Activated CD8-positive, alpha-beta T cell treated with anti-CD3 and anti-CD28 coated beads for 36 hours (primary cell): ENCODE results near the gene UNC13C. TPM values are rescaled to one million over a fixed set of nuclear protein-coding genes. Genes with fewer than 3 reads are reported as not detected.

ENCODE experiments used
- ATAC-seq: fragments of 200-7000 bp; cut with Tn5 transposase; one replicate; pipeline ENCODE4 v1.10.0; 2021; ENCODE audit warnings: mild to moderate bottlenecking, moderate library complexity
- CTCF ChIA-PET: fragments of 350-600 bp; sonication (Branson Sonifier 250); formaldehyde crosslinking; loops from one replicate; lab custom pipeline; 2021; ENCODE audit warnings: antibody characterized with exemption; lab: Charles Lee
- POLR2A ChIA-PET: fragments of 350-600 bp; sonication (Branson Sonifier 250); formaldehyde crosslinking; loops from one replicate; lab custom pipeline; 2021; ENCODE audit warnings: antibody characterized with exemption; lab: Charles Lee
- DNase-seq: peaks from one replicate; pipeline ENCODE4 v3.0.0-alpha.2; 2020
- H3K27ac Mint-ChIP-seq: one replicate; pipeline ENCODE4 v1.8.0; 2021; ENCODE audit warnings: mild to moderate bottlenecking, mixed read lengths
- H3K27me3 Mint-ChIP-seq: one replicate; pipeline ENCODE4 v1.8.0; 2021; ENCODE audit warnings: mixed read lengths
- H3K36me3 Mint-ChIP-seq: one replicate; pipeline ENCODE4 v1.8.0; 2021; ENCODE audit warnings: low read depth, mixed read lengths
- H3K4me1 Mint-ChIP-seq: one replicate; pipeline ENCODE4 v1.8.0; 2021; ENCODE audit warnings: low read depth, mixed read lengths
- H3K4me3 Mint-ChIP-seq: one replicate; pipeline ENCODE4 v1.8.0; 2021; ENCODE audit warnings: mild to moderate bottlenecking, moderate library complexity, mixed read lengths
- H3K9me3 Mint-ChIP-seq: one replicate; pipeline ENCODE4 v1.8.0; 2021; ENCODE audit warnings: mixed read lengths
- intact Hi-C: fragments of 100-400 bp; cut with micrococcal nuclease; formaldehyde crosslinking; loops from one replicate; pipeline ENCODE4 v1.10.0; 2022
- total RNA-seq, 2 experiments: library from RNA; stranded (reverse); gene quantifications; one replicate each; pipeline ENCODE4 v1.2.3, GENCODE V29; 2021
- TF ChIP-seq, protein P1 (sequence below): fragments of 200-600 bp; IDR thresholded peaks from one replicate; pipeline ENCODE4 v1.8.0; 2022; ENCODE audit warnings: antibody characterized with exemption, mild to moderate bottlenecking

The UNC13C gene
- total RNA-seq, 2 experiments from 2014 or later = not detected

GRCh38 chr15:54540721-54541120, 562.5 kb downstream of the UNC13C start:
- no peak for ATAC-seq
- Mint-ChIP-seq H3K4me3 (no peak overlapping the region), H3K27me3 (no peaks in the 10 kb centered on the region), H3K27ac (no peak overlapping the region), H3K36me3 (no peaks in the 10 kb centered on the region), H3K4me1 (no peaks in the 10 kb centered on the region), H3K9me3 (peaks cover 15% of the 10 kb centered on the region)
- DNase-seq = no peak
- intact Hi-C loops = no loop called here
- CTCF ChIA-PET = no interaction called here
- POLR2A ChIA-PET = no interaction called here
- TF ChIP-seq, protein P1, sequence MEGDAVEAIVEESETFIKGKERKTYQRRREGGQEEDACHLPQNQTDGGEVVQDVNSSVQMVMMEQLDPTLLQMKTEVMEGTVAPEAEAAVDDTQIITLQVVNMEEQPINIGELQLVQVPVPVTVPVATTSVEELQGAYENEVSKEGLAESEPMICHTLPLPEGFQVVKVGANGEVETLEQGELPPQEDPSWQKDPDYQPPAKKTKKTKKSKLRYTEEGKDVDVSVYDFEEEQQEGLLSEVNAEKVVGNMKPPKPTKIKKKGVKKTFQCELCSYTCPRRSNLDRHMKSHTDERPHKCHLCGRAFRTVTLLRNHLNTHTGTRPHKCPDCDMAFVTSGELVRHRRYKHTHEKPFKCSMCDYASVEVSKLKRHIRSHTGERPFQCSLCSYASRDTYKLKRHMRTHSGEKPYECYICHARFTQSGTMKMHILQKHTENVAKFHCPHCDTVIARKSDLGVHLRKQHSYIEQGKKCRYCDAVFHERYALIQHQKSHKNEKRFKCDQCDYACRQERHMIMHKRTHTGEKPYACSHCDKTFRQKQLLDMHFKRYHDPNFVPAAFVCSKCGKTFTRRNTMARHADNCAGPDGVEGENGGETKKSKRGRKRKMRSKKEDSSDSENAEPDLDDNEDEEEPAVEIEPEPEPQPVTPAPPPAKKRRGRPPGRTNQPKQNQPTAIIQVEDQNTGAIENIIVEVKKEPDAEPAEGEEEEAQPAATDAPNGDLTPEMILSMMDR = no peak

DNA sequence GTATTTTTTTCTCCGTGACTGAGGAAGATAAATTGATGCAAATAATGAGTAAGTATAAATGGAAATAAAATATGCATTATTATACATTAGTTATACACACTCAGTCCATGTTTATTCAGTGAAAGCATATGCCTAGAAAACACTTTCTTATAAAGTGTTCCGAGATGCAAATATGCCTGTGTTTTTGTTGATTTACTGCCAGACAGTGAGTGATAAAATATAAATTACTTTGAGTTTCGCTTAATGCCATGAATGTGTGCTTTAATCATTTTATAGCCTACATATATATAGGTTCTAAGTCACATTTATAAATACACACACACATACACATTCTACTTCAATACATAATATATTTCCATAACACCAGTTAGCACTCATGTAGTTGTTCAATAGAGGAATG, 569.2 kb downstream of the UNC13C start:
- no peak overlapping the region for H3K4me3 Mint-ChIP-seq
- TF ChIP-seq, protein P1 = no peak
- H3K27me3 Mint-ChIP-seq = no peaks in the 10 kb centered on the region
- ATAC-seq = no peak
- intact Hi-C loops = no loop called here
- ChIA-PET POLR2A (no interaction called here), CTCF (no interaction called here)
- H3K27ac Mint-ChIP-seq = no peak overlapping the region
- H3K36me3 Mint-ChIP-seq = no peaks in the 10 kb centered on the region
- peaks cover 2% of the 10 kb centered on the region for H3K9me3 Mint-ChIP-seq
- no peaks in the 10 kb centered on the region for H3K4me1 Mint-ChIP-seq
- no peak for DNase-seq

- no peaks in the 10 kb centered on the region for H3K36me3 Mint-ChIP-seq
- TF ChIP-seq, protein P1 = no peak
- H3K4me1 Mint-ChIP-seq = no peaks in the 10 kb centered on the region
- intact Hi-C loops = no loop called here
- CTCF ChIA-PET = no interaction called here
- H3K9me3 Mint-ChIP-seq = no peaks in the 10 kb centered on the region
- no peak overlapping the region for H3K27ac Mint-ChIP-seq
- no peak for DNase-seq
- no peak for ATAC-seq
- POLR2A ChIA-PET = no interaction called here
- no peaks in the 10 kb centered on the region for H3K27me3 Mint-ChIP-seq
- H3K4me3 Mint-ChIP-seq = no peak overlapping the region
Observed at GRCh38 chr15:54550954-54551353, 572.7 kb downstream of the UNC13C start.

- H3K9me3 Mint-ChIP-seq = peaks cover 3% of the 10 kb centered on the region
- no peaks in the 10 kb centered on the region for H3K4me1 Mint-ChIP-seq
- no peak overlapping the region for H3K4me3 Mint-ChIP-seq
- H3K27me3 Mint-ChIP-seq = peaks cover 3% of the 10 kb centered on the region
- no peak overlapping the region for H3K27ac Mint-ChIP-seq
- H3K36me3 Mint-ChIP-seq = no peaks in the 10 kb centered on the region
- TF ChIP-seq, protein P1 = no peak
- intact Hi-C loops = no loop called here
- ChIA-PET CTCF (no interaction called here), POLR2A (no interaction called here)
- DNase-seq = no peak
- no peak for ATAC-seq
Observed at GRCh38 chr15:54556231-54556630, 578.0 kb downstream of the UNC13C start.

GRCh38 chr15:54559405-54560069, 581.3 kb downstream of the UNC13C start:
- Mint-ChIP-seq H3K36me3 (no peaks in the 10 kb centered on the region), H3K9me3 (peaks cover 3% of the 10 kb centered on the region), H3K4me3 (no peak overlapping the region), H3K4me1 (no peaks in the 10 kb centered on the region), H3K27ac (no peak overlapping the region), H3K27me3 (peaks cover 4% of the 10 kb centered on the region)
- no peak for DNase-seq
- POLR2A ChIA-PET = no interaction called here
- CTCF ChIA-PET = no interaction called here
- intact Hi-C loops = no loop called here
- TF ChIP-seq, protein P1 = no peak
- ATAC-seq = no peak
